C4-2B (cell line): Measurements from ENCODE around the gene TRAF3IP3.

ENCODE experiments used
- H3K27ac ChIP-seq: fragments of 450-650 bp; 2 replicates; pipeline ENCODE4 v1.5.1; 2017
- CTCF ChIP-seq: fragments of 450-650 bp; conservative IDR thresholded peaks from 2 replicates; pipeline ENCODE4 v1.5.1; 2017; ENCODE audit warnings: mild to moderate bottlenecking
- ZFX ChIP-seq: fragments of 450-650 bp; IDR thresholded peaks from 2 replicates; pipeline ENCODE4 v1.6.1; 2017

TRAF3IP3 gene

DNA sequence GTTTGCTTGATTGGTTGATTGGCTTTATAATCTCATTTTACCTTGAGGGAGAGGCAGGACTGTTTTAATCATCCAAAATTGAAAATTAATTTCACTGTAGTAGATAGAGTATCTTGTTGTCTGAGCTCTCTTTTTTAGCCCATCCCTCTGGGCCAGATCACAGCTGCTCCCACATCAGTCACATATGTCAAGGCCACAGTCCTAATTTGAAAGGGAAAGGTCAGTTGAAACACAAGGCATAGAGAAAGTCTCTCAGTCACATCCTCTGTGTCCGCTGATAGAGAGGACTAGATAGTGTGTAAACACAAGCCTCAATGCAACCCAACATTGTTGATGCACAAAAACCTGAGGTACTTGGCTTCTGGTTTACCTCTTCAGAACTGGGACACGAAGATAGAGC, 21.7 kb downstream of the TRAF3IP3 start:
- H3K27ac ChIP-seq, result no peak overlapping the region
- TF ChIP-seq CTCF (no peak), ZFX (no peak)

- TF ChIP-seq CTCF (no peak), ZFX (no peak)
- no peak overlapping the region for H3K27ac ChIP-seq
These were observed 22.2 kb downstream of the TRAF3IP3 start for GRCh38 chr1:209778102-209778501.

- no peak overlapping the region for H3K27ac ChIP-seq
- no peak for TF ChIP-seq CTCF
- TF ChIP-seq ZFX, result no peak
These were observed 24.4 kb downstream of the TRAF3IP3 start for GRCh38 chr1:209780268-209780667.

GRCh38 chr1:209783386-209783785, 27.5 kb downstream of the TRAF3IP3 start:
- TF ChIP-seq ZFX (no peak), CTCF (no peak)
- H3K27ac ChIP-seq, result peak overlapping the region; percentile 89; the same call in 1 of the 2 replicates

DNA sequence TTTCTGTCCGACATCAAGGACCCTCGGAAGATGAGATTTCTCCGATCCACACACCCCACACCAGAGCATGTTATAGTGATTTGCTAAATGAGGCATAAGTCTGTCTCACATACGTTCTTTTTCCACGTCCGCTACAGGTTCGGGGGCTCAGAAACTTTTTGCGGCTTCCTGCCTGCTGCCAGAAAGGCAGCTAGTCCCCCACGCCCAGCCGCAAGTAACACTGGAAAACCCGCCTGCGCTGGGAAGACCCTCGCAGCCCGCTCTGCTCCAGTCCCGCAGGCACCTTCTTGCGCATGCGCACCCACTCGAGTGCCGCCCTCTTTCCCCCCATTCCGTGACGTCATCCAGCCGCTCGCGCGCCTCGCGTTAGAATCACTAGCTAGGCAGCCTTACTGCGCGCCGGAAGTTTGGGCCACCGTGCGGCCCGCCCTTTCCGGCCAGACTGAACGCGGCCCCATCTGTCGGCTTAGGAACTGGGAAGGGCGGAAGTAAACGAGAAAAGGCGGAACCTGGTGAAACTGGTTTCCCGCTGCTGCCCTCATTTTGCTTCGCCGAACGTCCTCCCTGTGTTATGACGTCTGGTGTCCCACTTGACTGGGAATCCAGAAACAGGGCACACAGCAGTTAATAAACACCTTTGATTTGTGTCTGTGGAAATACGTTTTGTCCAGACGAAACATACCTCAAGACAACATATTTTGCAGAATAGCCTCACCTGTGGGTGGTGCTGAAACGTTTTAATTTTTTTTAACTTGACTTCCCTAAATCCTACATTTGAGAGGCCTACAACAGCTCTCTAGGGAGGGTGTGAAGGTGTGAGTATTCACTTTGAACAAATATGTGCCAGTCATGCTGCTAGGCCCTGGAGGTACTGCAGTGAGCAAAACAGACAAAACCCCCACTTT, 28.7 kb downstream of the TRAF3IP3 start, which contains the start of gene C1orf74:
Gene C1orf74, minus strand, starts transcription at position 295 of the 905 bp plus-strand sequence. CDS start 925 bp downstream, outside the sequence.
- TF ChIP-seq ZFX (no peak), CTCF (no peak)
- peak within 1 kb of the TSS; percentile 89 for H3K27ac ChIP-seq

GRCh38 chr1:209785592-209785991, 29.7 kb downstream of the TRAF3IP3 start:
- H3K27ac ChIP-seq, result peak overlapping the region; percentile 89; the same call in 1 of the 2 replicates
- TF ChIP-seq CTCF, result no peak
- TF ChIP-seq ZFX, result no peak

- no peak overlapping the region; the same call in 1 of the 2 replicates for H3K27ac ChIP-seq
- TF ChIP-seq CTCF, result no peak
- TF ChIP-seq ZFX, result no peak
These were observed 30.3 kb downstream of the TRAF3IP3 start for GRCh38 chr1:209786146-209786545.
